Mesenchymal stem cell (in vitro differentiated cells and primary cell): ENCODE data around the gene TMEM260.

Source experiments
- DNase-seq: peaks from one replicate; pipeline ENCODE4 v3.0.0-alpha.2; 2013
- H2AFZ ChIP-seq: one replicate; pipeline ENCODE4 v1.6.1; 2013; ENCODE audit warnings: low read depth, mild to moderate bottlenecking, control low read depth, inconsistent platforms, low read length, moderate library complexity
- H2AK5ac ChIP-seq: 2 replicates; pipeline ENCODE4 v1.6.1; 2013; ENCODE audit warnings: low read length, moderate library complexity, mild to moderate bottlenecking, inconsistent platforms; ENCODE audit not compliant: severe bottlenecking
- H2BK120ac ChIP-seq: one replicate; pipeline ENCODE4 v1.6.1; 2013; ENCODE audit warnings: low read depth, mild to moderate bottlenecking, inconsistent platforms, low read length, moderate library complexity
- H2BK12ac ChIP-seq, 2 experiments: one replicate each; pipeline ENCODE4 v1.6.1; 2013; ENCODE audit warnings: inconsistent platforms in 2 of 2, low read length in 2 of 2, mild to moderate bottlenecking in 2 of 2, moderate library complexity in 2 of 2, control low read depth in 1 of 2
- H2BK15ac ChIP-seq: one replicate; pipeline ENCODE4 v1.6.1; 2013; ENCODE audit warnings: mild to moderate bottlenecking, low read depth, inconsistent platforms; ENCODE audit not compliant: poor library complexity, severe bottlenecking
- H2BK5ac ChIP-seq: 2 replicates; pipeline ENCODE4 v1.6.1; 2013; ENCODE audit warnings: low read depth, mild to moderate bottlenecking, low read length, control low read depth, inconsistent platforms; ENCODE audit not compliant: poor library complexity, severe bottlenecking
- H3K14ac ChIP-seq, 2 experiments: one replicate each; pipeline ENCODE4 v1.6.1; 2013; ENCODE audit warnings: inconsistent platforms in 2 of 2, low read length in 2 of 2, control low read depth in 1 of 2, mild to moderate bottlenecking in 1 of 2, moderate library complexity in 1 of 2
- H3K18ac ChIP-seq, 2 experiments: one replicate each; pipeline ENCODE4 v1.6.1; 2013; ENCODE audit warnings: inconsistent platforms in 2 of 2, low read length in 2 of 2, control low read depth in 1 of 2, low read depth in 1 of 2, mild to moderate bottlenecking in 1 of 2
- H3K23ac ChIP-seq, 2 experiments: one replicate each; pipeline ENCODE4 v1.6.1; 2013; ENCODE audit warnings: inconsistent platforms in 2 of 2, low read length in 2 of 2, mild to moderate bottlenecking in 2 of 2, moderate library complexity in 2 of 2, control low read depth in 1 of 2
- H3K27ac ChIP-seq: 2 replicates; pipeline ENCODE4 v1.5.1; 2013; ENCODE audit warnings: mild to moderate bottlenecking, moderate library complexity, low read length, control low read depth, inconsistent platforms; ENCODE audit not compliant: poor library complexity, severe bottlenecking
- H3K27me3 ChIP-seq, 2 experiments: 2 replicates each; pipeline versions ENCODE4 v1.6.1 to v1.7.0; 2013; ENCODE audit warnings: low read length in 2 of 2, mild to moderate bottlenecking in 2 of 2, moderate library complexity in 2 of 2, control low read depth in 1 of 2, inconsistent platforms in 1 of 2; ENCODE audit not compliant: control insufficient read depth in 1 of 2, insufficient read depth in 1 of 2
- H3K36me3 ChIP-seq, 2 experiments: 2 replicates each; pipeline versions ENCODE4 v1.6.1 to v1.7.0; 2013; ENCODE audit warnings: low read length in 2 of 2, control low read depth in 1 of 2, inconsistent platforms in 1 of 2, low read depth in 1 of 2, mild to moderate bottlenecking in 1 of 2; ENCODE audit not compliant: insufficient read depth in 2 of 2, control insufficient read depth in 1 of 2
- H3K4ac ChIP-seq, 2 experiments: one replicate each; pipeline ENCODE4 v1.6.1; 2013; ENCODE audit warnings: inconsistent platforms in 2 of 2, low read length in 2 of 2, mild to moderate bottlenecking in 2 of 2, moderate library complexity in 2 of 2, control low read depth in 1 of 2, low read depth in 1 of 2
- H3K4me1 ChIP-seq: 2 replicates; pipeline ENCODE4 v1.6.1; 2013; ENCODE audit warnings: low read depth, low read length, control low read depth; ENCODE audit not compliant: control insufficient read depth, insufficient read depth
- H3K4me2 ChIP-seq: 2 replicates; pipeline ENCODE4 v1.6.1; 2013; ENCODE audit warnings: low read length, mild to moderate bottlenecking, inconsistent platforms; ENCODE audit not compliant: poor library complexity, severe bottlenecking
- H3K4me3 ChIP-seq, 2 experiments: 2 replicates each; pipeline versions ENCODE4 v1.5.1 to v1.7.0; 2013; ENCODE audit warnings: low read length in 2 of 2, mild to moderate bottlenecking in 2 of 2, control low read depth in 1 of 2, low read depth in 1 of 2; ENCODE audit not compliant: insufficient read depth in 1 of 2
- H3K79me1 ChIP-seq: replicated peaks from 2 replicates; pipeline ENCODE4 v1.6.1; 2013; ENCODE audit warnings: mild to moderate bottlenecking, control low read depth, low read length, inconsistent platforms; ENCODE audit not compliant: poor library complexity, severe bottlenecking
- H3K9ac ChIP-seq: 2 replicates; pipeline ENCODE4 v1.7.0; 2013; ENCODE audit warnings: mild to moderate bottlenecking, low read length, moderate library complexity
- H3K9me3 ChIP-seq: 2 replicates; pipeline ENCODE4 v1.7.0; 2013; ENCODE audit warnings: mild to moderate bottlenecking, low read length; ENCODE audit not compliant: control insufficient read depth
- H4K8ac ChIP-seq: one replicate; pipeline ENCODE4 v1.6.1; 2013; ENCODE audit warnings: inconsistent platforms, mild to moderate bottlenecking, low read length, moderate library complexity
- H4K91ac ChIP-seq: one replicate; pipeline ENCODE4 v1.6.1; 2013; ENCODE audit warnings: mild to moderate bottlenecking, low read length, inconsistent platforms
- WGBS: methylation state at CpG from one replicate; pipeline ENCODE4 v1.1.7; 2013; ENCODE audit warnings: mixed read lengths; 5-methylcytosine and 5-hydroxymethylcytosine counted together

TMEM260 gene

DNA sequence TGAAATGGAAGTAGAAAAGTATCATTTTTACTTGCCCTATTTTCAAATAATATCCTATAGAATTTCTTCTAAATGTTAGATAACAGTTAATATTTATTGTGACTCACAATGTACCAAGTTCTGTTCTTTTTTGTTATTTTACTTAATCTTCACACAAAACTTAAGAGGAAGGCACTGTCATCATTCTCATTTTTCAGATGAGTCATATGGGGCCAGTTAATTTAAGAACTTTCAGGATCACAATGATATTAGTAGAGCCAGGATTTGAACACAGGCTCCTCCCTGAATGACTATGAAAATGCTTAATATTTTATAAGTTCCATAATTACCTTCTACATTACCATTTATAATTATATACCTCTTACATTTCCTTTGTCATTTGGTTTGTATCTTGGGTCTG, 10.4 kb upstream of the TMEM260 start:
- Histone ChIP-seq H3K14ac (no peak overlapping the region), H3K27me3 (peaks cover 0 to 3% of the 10 kb centered on the region in 2 experiments), H3K9ac (no peak overlapping the region), H2BK120ac (no peak overlapping the region), H2AFZ (no peak overlapping the region), H3K4me1 (no peaks in the 10 kb centered on the region), H3K36me3 (no peaks in the 10 kb centered on the region), H3K27ac (no peak overlapping the region), H3K4me2 (no peak overlapping the region), H4K8ac (no peak overlapping the region), H3K79me1 (no peaks in the 10 kb centered on the region), H2AK5ac (no peak overlapping the region), H3K4ac (no peak overlapping the region), H2BK5ac (no peak overlapping the region), H2BK12ac (no peak overlapping the region), H3K4me3 (no peak overlapping the region), H3K23ac (no peak overlapping the region), H3K9me3 (no peaks in the 10 kb centered on the region), H3K18ac (no peak overlapping the region), H4K91ac (no peak overlapping the region), H2BK15ac (no peak overlapping the region)
- no peak for DNase-seq

DNA sequence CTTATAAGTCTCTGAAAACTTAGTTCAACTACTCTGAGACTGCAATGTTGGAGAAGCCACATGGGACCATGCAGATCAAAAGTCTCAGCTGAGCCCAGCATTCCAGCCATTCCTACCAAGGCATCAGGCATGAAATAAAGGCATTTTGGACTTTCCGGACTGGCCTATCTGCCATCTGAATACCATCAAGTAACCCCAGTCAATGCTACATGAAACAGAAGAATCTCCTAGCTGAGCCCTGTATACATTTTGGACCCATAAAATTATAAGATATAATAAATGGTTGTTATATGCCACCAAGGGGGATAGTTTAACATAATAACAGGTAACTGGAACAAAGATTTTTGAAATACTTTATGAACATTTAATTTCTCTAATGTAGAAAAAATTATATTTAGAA, 9.3 kb upstream of the TMEM260 start:
- Histone ChIP-seq H2BK5ac (no peak overlapping the region), H4K91ac (no peak overlapping the region), H3K14ac (no peak overlapping the region), H2AFZ (no peak overlapping the region), H3K9me3 (no peaks in the 10 kb centered on the region), H3K4me3 (no peak overlapping the region), H2BK15ac (no peak overlapping the region), H3K36me3 (no peaks in the 10 kb centered on the region), H3K79me1 (no peaks in the 10 kb centered on the region), H3K9ac (no peak overlapping the region), H3K27ac (no peak overlapping the region), H3K18ac (no peak overlapping the region), H3K4me1 (no peaks in the 10 kb centered on the region), H3K4me2 (no peak overlapping the region), H2AK5ac (no peak overlapping the region), H3K4ac (no peak overlapping the region), H4K8ac (no peak overlapping the region), H2BK120ac (no peak overlapping the region), H3K23ac (no peak overlapping the region), H2BK12ac (no peak overlapping the region), H3K27me3 (peaks cover 4 to 7% of the 10 kb centered on the region in 2 experiments)
- whole genome bisulfite sequencing, result no CpG with 5 or more reads among the region's 1 CpG
- DNase-seq, result no peak

DNA sequence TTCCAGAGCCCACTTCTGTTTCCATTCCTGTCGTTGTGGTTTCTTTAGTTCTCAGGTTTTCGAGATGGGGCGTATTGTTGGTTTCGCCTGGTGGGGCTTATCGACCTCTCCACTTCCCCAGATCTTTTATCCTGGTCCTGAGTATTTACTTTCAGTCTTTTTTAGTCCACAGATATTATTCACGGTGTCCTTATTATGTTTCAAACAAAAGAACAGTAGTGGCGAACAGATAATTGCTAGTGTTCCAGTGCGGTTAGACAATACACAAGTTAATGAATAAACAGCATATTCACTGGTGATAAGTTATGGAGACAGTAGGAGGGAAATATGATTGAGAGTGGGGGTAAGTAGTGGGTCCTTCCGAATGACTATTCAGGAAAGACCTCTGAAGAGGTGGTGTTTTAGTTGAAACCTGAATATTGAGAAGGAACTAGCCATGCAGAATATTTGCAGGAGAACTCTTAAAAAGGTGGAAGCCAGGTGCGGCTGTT, 668 bp downstream of the TMEM260 start:
- Histone ChIP-seq H3K23ac (no peak overlapping the region), H3K27ac (no peak overlapping the region), H3K79me1 (peaks cover 17% of the 10 kb centered on the region), H3K9me3 (no peaks in the 10 kb centered on the region), H2AK5ac (no peak overlapping the region), H3K4me3 (peak overlapping the region; percentile 97 to 100), H4K8ac (no peak overlapping the region), H3K27me3 (no peaks in the 10 kb centered on the region), H2BK120ac (no peak overlapping the region), H2BK15ac (no peak overlapping the region), H3K18ac (no peak overlapping the region), H2BK5ac (no peak overlapping the region), H4K91ac (no peak overlapping the region), H2AFZ (peak overlapping the region; percentile 100), H3K14ac (no peak overlapping the region), H3K4me1 (peaks cover 4% of the 10 kb centered on the region), H2BK12ac (no peak overlapping the region), H3K4me2 (peak overlapping the region; percentile 25), H3K36me3 (peaks cover 0 to under 1% of the 10 kb centered on the region in 2 experiments), H3K4ac (no peak overlapping the region), H3K9ac (peak overlapping the region; percentile 97)
- WGBS, result 18% methylated on average over 7 of the region's 10 CpGs
- no peak for DNase-seq

GRCh38 chr14:56581041-56581727, 1.6 kb downstream of the TMEM260 start:
- H2BK15ac ChIP-seq, result no peak overlapping the region
- H3K14ac ChIP-seq, result no peak overlapping the region
- H3K27ac ChIP-seq, result no peak overlapping the region
- no peaks in the 10 kb centered on the region for H3K9me3 ChIP-seq
- H3K23ac ChIP-seq, result no peak overlapping the region
- no peak overlapping the region for H3K4ac ChIP-seq
- H3K27me3 ChIP-seq, result no peaks in the 10 kb centered on the region
- H3K9ac ChIP-seq, result peak overlapping the region; percentile 97
- no peak overlapping the region for H3K18ac ChIP-seq
- peaks cover 19% of the 10 kb centered on the region for H3K79me1 ChIP-seq
- no peak overlapping the region for H4K91ac ChIP-seq
- H2BK5ac ChIP-seq, result no peak overlapping the region
- no peak overlapping the region for H4K8ac ChIP-seq
- peak overlapping the region in 1 of 2 experiments; percentile 97 for H3K4me3 ChIP-seq
- no peak overlapping the region for H2AFZ ChIP-seq
- no peak for DNase-seq
- H3K4me1 ChIP-seq, result peaks cover 4% of the 10 kb centered on the region
- peak overlapping the region; percentile 25 for H3K4me2 ChIP-seq
- H2AK5ac ChIP-seq, result no peak overlapping the region
- H2BK120ac ChIP-seq, result no peak overlapping the region
- WGBS, result 67% methylated on average over 5 of the region's 6 CpGs
- peaks cover 0 to 10% of the 10 kb centered on the region in 2 experiments for H3K36me3 ChIP-seq
- no peak overlapping the region for H2BK12ac ChIP-seq
